PFSK-1 (cell line): ENCODE measurements around the gene TP53.

Source experiments
- FOXP2 ChIP-seq: optimal IDR thresholded peaks from 2 replicates; pipeline ENCODE3; 2011; ENCODE audit warnings: borderline replicate concordance, control low read depth, inconsistent platforms; ENCODE audit not compliant: insufficient read depth; ENCODE audit errors: extremely low read length, extremely low read depth
- POLR2AphosphoS5 ChIP-seq: IDR thresholded peaks from 2 replicates; pipeline ENCODE4 v1.6.1; 2012; ENCODE audit warnings: low read depth, mild to moderate bottlenecking, control low read depth, low read length, moderate library complexity
- SIN3A ChIP-seq: IDR thresholded peaks from 2 replicates; pipeline ENCODE4 v1.6.1; 2012; ENCODE audit warnings: mild to moderate bottlenecking, low read length, moderate library complexity, borderline replicate concordance; ENCODE audit not compliant: insufficient read depth
- TAF1 ChIP-seq: IDR thresholded peaks from 2 replicates; pipeline ENCODE4 v1.6.1; 2012; ENCODE audit warnings: low read length, control low read depth, borderline replicate concordance; ENCODE audit not compliant: insufficient read depth
- TF ChIP-seq, protein P1 (sequence below), 2 experiments: IDR thresholded peaks; 2 replicates each; pipeline versions ENCODE4 v1.6.1 to v1.8.0; 2011 to 2012; ENCODE audit warnings: low read depth in 2 of 2, low read length in 2 of 2, control low read depth in 1 of 2, inconsistent platforms in 1 of 2, mild to moderate bottlenecking in 1 of 2, moderate library complexity in 1 of 2; ENCODE audit not compliant: insufficient read depth in 1 of 2

Gene TP53

DNA sequence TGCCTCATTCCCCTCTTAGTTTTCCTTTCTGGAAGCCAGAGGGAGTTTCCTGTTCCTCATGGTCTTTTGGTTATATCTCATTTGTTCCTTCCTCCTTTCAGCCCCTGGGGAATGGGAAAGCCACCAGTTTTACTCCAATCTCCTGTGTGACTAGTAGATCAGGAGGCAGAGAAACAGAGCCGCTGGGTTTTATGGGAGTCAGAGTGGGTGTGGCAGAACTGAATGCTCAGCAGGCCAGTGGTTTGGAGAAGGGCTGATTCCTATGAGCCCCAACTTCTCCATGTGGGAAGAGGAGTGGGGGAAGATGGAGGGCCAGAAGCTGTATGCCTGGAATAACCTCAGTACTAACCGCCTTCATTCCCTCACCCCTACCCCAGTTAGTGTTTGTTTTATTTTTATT is 34.3 kb upstream of the TP53 start:
- TF ChIP-seq SIN3A (no peak), FOXP2 (no peak), TAF1 (no peak), POLR2AphosphoS5 (no peak)
- TF ChIP-seq, protein P1, sequence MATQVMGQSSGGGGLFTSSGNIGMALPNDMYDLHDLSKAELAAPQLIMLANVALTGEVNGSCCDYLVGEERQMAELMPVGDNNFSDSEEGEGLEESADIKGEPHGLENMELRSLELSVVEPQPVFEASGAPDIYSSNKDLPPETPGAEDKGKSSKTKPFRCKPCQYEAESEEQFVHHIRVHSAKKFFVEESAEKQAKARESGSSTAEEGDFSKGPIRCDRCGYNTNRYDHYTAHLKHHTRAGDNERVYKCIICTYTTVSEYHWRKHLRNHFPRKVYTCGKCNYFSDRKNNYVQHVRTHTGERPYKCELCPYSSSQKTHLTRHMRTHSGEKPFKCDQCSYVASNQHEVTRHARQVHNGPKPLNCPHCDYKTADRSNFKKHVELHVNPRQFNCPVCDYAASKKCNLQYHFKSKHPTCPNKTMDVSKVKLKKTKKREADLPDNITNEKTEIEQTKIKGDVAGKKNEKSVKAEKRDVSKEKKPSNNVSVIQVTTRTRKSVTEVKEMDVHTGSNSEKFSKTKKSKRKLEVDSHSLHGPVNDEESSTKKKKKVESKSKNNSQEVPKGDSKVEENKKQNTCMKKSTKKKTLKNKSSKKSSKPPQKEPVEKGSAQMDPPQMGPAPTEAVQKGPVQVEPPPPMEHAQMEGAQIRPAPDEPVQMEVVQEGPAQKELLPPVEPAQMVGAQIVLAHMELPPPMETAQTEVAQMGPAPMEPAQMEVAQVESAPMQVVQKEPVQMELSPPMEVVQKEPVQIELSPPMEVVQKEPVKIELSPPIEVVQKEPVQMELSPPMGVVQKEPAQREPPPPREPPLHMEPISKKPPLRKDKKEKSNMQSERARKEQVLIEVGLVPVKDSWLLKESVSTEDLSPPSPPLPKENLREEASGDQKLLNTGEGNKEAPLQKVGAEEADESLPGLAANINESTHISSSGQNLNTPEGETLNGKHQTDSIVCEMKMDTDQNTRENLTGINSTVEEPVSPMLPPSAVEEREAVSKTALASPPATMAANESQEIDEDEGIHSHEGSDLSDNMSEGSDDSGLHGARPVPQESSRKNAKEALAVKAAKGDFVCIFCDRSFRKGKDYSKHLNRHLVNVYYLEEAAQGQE (IDR thresholded peaks at IDR 0.05; ENCODE audit: insufficient read depth in 1 of 2, low read depth in 2 of 2, low read length in 2 of 2) = no peak

DNA sequence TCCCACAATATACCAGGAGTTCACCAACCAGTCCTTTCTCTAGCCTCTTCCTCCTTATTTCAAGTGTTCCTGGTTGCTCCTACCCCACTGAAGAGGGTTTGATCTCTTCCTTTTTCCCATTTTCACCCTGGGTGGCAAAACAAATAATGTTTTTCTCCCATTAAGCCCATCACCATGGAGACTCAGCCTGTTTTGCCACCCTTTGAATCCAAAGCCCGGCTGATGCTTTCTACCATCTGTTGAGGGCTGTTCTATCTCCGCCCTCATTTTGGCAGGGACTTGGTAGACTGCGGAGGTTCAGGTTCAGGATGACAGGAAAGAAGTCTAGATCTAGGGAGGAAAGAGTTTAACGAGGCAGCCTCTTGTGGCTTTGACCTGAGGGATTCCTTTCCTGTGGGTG is 32.8 kb upstream of the TP53 start:
- TF ChIP-seq SIN3A (no peak), POLR2AphosphoS5 (no peak), FOXP2 (no peak), TAF1 (no peak)
- TF ChIP-seq, protein P1 (IDR thresholded peaks at IDR 0.05; ENCODE audit: insufficient read depth in 1 of 2, low read depth in 2 of 2, low read length in 2 of 2) = no peak

DNA sequence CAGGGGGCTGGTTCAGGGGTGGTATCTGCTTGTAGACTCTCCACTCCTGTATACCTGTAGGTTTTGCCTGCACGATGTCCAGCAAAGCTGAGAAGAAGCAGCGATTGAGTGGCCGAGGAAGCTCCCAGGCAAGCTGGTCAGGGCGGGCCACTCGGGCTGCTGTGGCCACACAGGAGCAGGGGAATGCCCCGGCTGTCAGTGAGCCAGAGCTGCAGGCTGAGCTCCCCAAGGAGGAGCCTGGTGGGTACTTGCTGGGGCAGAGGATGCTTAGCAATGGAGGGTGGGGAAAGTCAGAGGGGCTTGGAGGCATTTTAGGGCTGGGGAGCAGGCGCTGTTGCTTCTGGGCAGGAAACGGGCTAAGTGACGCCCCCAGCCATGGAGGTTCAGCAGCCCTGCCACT is 32.4 kb upstream of the TP53 start:
- TF ChIP-seq FOXP2 = no peak
- no peak for TF ChIP-seq POLR2AphosphoS5
- TF ChIP-seq, protein P1 (IDR thresholded peaks at IDR 0.05; ENCODE audit: insufficient read depth in 1 of 2, low read depth in 2 of 2, low read length in 2 of 2) = no peak
- no peak for TF ChIP-seq TAF1
- TF ChIP-seq SIN3A = no peak

DNA sequence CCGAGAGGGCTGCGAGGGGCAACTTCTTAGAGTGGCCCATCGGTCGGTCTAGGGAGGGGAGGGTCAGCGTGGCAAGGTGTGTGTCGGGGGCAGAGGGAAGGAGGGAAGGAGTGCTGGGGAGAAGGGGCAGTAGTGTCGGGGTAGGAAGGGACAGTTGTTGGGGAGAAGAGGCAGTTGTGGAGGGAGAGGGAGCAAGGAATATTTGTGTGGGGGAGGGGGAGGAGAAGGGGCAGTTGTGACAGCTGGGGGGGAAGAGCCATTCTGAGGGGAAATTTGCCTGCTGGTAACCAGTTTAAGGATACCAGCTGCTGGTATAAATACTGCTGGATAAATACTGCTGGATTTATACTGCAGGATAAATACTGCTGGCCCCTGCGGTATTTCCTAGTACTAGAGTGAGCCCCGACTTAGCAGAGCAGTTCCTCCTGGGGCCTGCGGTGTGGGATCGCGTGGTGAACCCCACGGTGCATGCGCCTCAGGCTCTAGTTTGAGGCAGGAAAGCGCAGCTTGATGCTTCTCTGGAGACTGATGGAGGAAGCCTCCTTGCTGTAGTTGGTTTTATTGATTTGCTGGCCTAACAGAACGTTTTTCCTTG is 30.6 kb upstream of the TP53 start:
- TF ChIP-seq, protein P1 (IDR thresholded peaks at IDR 0.05; ENCODE audit: insufficient read depth in 1 of 2, low read depth in 2 of 2, low read length in 2 of 2) = no peak
- TF ChIP-seq POLR2AphosphoS5 (no peak), SIN3A (no peak), FOXP2 (no peak), TAF1 (no peak)
